HG02759 (cell line): ENCODE measurements around the gene SRP54.
"Not testable (repeated sequence)": the region's sequence is repeated elsewhere in the genome, so short reads cannot be mapped to it uniquely, and the experiment has no call there.

Source experiments
- ATAC-seq: cut with Tn5 transposase; IDR thresholded peaks from one replicate; pipeline ENCODE4 v1.9.1; 2021; ENCODE audit warnings: mild to moderate bottlenecking, moderate library complexity; ENCODE audit not compliant: unreplicated experiment

The SRP54 gene

DNA sequence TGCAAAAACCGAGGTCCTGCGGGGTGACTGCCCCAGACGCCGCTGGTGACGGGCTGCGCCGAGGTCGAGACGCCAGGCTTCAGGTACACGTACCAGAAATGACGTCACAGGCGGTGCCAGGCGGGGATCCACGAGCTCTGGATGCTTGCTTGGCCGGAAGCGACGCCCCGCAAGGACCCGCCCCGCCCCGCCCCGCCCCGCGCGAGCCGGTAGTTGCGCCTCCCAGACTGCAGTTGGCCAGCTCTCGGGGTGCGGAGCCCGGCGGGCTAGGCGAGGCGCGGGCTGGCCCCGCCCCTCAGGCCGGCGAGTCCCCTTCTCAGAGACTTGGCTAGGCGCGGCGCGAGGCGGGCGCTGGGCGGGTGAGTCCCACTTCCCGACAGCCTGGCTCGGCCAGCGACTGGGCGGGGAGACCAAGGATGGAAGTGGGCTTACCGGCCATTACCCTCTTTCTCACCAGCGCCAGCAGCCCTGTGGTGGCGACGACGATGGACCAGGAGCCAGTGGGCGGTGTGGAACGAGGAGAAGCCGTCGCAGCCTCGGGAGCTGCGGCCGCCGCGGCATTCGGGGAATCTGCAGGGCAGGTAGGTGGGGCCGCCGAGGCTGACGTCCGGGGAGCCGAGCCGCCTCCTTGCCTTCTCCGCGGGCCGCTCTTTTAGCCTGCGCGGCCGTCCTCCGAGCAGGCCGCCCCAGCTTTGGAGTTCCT lies 63.4 kb downstream of the SRP54 start, which contains the start of gene FAM177A1:
FAM177A1 (plus strand) TSS at position 225 of the 703 bp plus-strand sequence; CDS start at position 417, 192 bp downstream.
- ATAC-seq = peak; percentile 94

DNA sequence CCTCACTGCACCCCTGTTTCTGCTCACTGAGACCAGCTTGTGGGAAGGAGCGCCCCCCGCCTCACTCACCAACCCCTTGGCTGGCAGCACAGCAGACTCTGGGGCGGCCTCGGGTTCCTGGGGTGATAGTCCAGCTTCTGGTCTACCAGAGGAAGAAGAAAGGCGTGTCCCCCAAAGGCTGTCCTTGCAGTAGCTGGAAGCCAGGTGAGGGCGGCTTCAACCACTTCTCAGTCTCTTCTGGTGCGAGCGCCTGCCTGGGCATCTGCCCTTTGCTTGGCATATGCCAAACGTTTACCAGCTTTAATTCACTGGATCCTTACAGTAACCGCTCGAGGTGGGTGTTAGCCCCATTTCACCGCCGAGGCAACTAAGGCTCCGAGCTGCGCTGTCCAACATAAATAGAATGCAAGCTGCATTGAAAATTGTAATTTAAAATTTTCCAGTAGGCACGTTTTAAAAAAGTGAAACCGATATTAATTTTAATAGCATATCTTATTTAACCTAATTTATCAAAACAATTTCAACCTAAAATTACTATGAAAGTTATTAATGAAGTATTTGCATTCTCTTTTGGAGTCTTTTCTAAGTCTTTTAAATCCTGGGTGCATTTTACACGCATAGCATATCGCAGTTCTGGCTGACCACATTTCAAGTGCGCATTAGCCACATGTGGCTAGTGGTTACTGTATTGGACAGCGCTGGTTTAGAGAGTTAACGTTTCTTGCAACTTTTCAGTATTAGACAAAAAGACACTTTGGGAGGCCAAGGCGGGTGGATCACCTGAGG lies 64.2 kb downstream of the SRP54 start:
- peak; percentile 17 for ATAC-seq

DNA sequence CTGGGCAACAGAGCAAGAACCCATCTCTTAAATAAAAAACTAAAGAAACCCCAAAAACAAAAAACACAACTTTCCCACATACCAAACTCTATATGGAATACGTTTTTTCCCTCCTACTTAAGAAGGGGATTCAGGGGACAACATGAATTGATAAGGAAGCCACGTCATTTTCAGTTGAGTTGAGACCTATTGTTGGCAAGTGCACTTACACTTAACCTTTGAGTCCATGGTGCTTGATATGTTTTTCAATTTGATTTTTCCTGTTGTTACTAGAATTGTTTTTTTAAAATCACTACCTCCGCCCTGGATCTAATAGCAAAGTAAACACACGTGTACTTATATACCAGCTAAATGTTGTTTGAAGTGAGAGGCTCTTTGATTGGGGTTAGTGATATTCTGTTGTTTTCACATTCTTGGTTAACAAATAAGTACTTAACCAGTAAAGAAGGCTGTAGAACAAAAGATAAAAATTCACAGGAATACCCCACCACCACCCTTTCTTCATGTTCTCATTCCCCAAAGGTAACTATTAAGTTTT lies 65.3 kb downstream of the SRP54 start:
- ATAC-seq = no peak

DNA sequence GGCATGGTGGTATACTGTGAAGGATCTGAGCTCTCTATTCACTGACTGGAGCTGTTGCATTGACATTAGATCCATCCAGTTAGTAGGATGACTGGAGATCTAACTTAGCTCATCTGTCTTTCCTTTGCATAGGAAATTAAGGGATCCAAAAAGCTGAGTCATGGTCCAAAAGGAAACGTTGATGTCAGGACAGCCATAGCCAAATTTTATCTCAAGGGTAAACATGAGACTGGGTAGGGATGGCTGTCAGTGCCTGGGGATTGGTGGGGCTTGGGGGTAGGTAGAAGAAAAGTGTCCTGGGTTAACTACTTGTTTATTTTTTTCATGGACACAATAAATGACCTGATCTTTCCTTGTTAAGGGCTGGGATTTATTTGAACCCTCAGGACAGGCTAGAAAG lies 67.9 kb downstream of the SRP54 start:
- ATAC-seq = no peak

DNA sequence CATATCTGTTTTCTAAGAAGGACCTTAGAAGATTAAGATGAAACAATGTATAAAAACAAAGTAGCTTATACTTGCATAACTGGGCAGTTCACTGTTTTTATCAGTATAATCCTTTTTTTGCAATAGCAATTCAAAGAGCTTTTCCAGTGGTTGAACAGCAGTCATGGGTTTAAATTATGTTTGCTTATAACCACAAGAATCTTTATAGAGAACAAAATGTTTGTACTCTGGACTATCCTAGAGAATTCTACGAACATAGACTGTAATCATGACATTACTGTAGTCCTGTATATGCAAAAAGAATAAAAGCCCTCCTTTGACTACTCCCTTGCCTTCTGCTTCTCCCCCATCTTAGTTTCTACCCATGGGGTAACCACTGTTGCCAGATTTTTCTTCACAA lies 69.0 kb downstream of the SRP54 start:
- no peak for ATAC-seq

DNA sequence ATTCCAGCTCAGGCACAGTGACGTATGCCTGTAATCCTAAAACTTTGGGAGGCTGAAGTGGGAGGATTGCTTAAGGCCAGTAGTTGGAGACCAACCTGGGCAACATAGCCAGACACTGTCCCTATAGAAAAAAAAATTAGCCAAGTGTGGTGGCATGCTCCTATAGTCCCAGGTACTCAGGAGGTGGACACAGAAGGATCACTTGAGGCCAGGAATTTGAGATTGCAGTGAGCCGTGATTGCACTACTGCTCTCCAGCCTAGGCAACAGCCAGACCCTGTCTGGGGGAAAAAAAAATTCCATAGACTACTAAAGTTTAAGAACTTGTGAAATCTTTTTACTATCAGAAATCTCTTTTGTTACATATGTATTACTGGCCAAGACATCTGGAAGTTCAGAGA lies 69.8 kb downstream of the SRP54 start:
- no peak for ATAC-seq

DNA sequence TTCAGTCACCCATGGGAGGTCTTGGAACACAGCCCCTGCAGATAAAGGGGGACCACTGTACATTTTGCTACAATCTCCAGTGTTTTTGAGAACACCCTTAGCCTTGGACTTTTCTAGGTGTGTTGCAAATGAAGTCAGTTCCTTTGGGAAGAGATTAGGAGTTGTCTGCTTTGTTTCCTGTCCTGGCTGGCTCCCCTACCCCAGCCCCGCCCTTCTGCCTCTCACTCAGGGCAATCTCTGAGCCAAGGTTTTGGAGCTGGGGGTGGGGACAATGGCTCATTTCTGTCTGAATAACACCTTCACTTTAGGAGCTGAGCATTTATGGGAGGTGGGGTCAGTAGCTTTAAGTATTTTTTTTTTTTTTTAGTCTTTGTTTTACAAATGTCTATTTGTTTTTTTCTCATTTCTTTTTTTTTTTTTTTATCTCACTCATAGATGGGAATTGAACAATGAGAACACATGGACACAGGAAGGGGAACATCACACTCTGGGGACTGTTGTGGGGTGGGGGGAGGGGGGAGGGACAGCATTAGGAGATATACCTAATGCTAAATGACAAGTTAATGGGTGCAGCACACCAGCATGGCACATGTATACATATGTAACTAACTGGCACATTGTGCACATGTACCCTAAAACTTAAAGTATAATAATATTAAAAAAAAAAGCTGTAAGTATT lies 78.5 kb downstream of the SRP54 start:
- ATAC-seq = not testable (repeated sequence)

DNA sequence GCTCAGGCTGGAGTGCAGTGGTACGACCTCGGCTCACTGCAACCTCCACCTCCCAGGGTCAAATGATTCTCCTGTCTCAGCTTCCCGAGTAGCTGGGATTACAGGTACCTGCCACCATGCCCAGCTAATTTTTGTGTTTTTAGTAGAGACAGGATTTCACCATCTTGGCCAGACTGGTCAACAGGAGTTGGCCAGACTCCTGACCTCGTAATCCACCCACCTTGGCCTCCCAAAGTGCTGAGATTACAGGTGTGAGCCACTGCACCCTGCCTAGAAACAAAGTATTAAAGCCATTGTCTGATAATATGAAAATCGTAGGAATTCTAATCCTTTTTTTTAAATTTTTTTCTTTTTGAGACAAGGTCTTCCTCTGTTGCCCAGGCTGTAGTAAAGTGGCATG lies 82.9 kb downstream of the SRP54 start:
- ATAC-seq = not testable (repeated sequence)

DNA sequence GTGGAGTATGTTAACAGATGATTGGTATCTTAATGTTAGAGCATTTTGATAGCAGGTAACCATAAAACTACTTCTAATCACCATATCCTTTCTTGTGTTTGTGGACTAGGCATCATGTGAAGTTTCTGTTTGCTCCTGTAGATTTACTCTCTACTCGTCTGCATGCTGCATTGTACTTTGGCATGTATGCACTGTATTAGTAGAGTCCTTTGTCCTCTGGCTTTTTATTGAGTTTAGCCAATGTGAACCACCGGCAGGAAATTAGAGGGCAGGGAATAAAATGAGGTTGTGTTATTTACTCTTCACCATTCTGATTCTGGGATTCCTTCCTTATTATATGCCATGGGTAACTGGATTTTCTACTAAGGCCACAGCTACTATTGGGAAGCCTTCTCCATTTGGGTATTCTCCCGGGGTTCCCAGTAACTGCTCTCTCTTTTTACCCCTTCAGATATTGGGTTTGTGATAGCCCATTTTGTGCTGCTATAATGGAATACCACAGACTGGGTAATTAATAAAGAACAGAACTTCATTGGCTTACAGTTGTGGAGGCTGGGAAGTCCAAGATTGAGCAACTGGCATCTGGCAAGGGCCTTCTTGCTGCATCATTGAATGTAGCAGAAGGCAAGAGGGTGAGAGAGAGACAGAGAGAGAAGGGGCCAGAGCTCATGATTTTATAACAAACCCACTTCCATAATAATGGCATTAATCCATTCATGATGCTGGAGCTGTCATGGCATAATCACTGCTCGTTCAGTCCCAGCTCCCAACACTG lies 85.6 kb downstream of the SRP54 start:
- ATAC-seq = no peak

DNA sequence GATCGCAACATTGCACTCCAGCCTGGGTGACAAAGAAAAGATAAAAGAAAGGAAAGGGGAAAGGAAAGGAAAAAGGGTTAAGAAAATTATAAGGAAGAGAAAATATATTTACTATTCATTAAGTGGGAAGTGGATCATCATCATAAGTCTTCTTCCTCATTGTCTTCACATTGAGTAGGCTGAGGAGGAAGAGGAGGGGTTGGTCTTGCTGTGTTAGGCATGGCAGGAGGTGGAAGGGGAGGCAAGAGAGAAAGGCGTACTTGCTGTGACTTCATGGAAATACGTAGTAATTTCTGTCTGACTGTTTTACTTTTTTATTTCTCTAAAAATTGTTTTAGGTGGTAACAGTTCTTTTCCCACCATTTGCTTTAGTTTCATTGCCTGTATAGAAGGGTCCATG lies 89.4 kb downstream of the SRP54 start:
- ATAC-seq = no peak

DNA sequence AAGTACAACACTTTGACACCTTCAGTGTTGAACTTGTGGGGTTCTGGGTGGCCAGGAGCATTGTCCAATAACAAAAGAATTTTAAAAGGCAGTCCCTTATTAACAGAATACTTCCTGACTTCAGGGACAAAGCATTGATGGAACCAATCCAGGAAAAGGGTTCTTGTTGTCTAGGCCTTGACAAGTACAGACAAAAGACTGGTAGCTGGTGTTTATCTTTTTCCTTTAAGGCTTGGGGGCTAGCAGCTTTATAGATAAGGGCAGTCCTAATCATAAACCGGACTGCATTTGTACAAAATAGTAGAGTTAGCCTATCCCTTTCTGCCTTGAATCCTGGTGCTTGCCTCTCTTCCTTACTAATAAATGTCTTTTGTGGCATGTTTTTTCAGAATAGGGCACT lies 90.7 kb downstream of the SRP54 start:
- no peak for ATAC-seq

DNA sequence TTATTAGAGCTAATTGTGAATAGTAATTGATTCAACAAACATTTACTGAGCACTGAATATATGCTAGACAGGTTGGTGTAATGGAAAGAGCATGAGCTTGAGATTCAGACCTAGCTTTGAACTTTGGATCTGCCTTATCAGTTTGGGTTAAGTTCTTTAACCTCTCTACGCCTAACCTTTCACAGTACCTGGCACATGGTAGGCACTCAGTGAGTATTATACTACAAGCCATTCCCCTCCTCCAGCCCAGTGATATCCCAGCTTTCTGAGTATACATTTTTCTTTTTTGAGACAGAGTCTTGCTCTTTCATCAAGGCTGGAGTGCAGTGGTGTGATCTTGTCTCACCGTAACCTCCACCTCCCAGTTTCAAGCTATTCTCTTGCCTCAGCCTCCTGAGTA lies 95.3 kb downstream of the SRP54 start:
- no peak for ATAC-seq
